Calu3 (cell line): ENCODE results near the gene VWCE. TPM values are rescaled to one million over a fixed set of nuclear protein-coding genes. Genes with fewer than 3 reads are reported as not detected.

ENCODE experiments used
- BruUV-seq: library from RNA; stranded (reverse); fragments of 400-500 nt; replicated peaks from 2 replicates; lab custom pipeline; 2021; lab: Mats Ljungman, UMichigan
- CTCF ChIA-PET: fragments of 300-600 bp; sonication (Branson Sonifier 250); formaldehyde crosslinking; loops from one replicate; lab custom pipeline; 2022; ENCODE audit warnings: antibody characterized with exemption; lab: Charles Lee
- DNase-seq: peaks from one replicate; pipeline ENCODE4 v3.0.0; 2022
- H3K27ac Mint-ChIP-seq: one replicate; pipeline ENCODE4 v1.8.0; 2022; ENCODE audit warnings: mixed read lengths; ENCODE audit not compliant: unreplicated experiment
- H3K27me3 Mint-ChIP-seq: one replicate; pipeline ENCODE4 v1.8.0; 2022; ENCODE audit warnings: mixed read lengths; ENCODE audit not compliant: unreplicated experiment
- H3K36me3 Mint-ChIP-seq: one replicate; pipeline ENCODE4 v1.8.0; 2022; ENCODE audit warnings: mild to moderate bottlenecking, moderate library complexity, mixed read lengths; ENCODE audit not compliant: insufficient read depth, unreplicated experiment
- H3K4me1 Mint-ChIP-seq: one replicate; pipeline ENCODE4 v1.8.0; 2022; ENCODE audit warnings: mild to moderate bottlenecking, low read depth, mixed read lengths; ENCODE audit not compliant: unreplicated experiment
- H3K4me3 Mint-ChIP-seq: one replicate; pipeline ENCODE4 v1.8.0; 2022; ENCODE audit warnings: mild to moderate bottlenecking, low read depth, moderate library complexity, mixed read lengths; ENCODE audit not compliant: unreplicated experiment
- H3K9me3 Mint-ChIP-seq: one replicate; pipeline ENCODE4 v1.8.0; 2022; ENCODE audit warnings: low read depth, mixed read lengths; ENCODE audit not compliant: unreplicated experiment
- CTCF ChIP-seq: fragments of 200-600 bp; IDR thresholded peaks from one replicate; pipeline ENCODE4 v1.8.0; 2022; ENCODE audit warnings: antibody characterized with exemption; ENCODE audit not compliant: unreplicated experiment
- intact Hi-C: fragments of 100-400 bp; cut with micrococcal nuclease; formaldehyde crosslinking; loops from one replicate; pipeline ENCODE4 v1.10.0; 2022; ENCODE audit not compliant: unreplicated experiment
- total RNA-seq: library from RNA; stranded (reverse); gene quantifications from 2 replicates; pipeline ENCODE4 v1.2.3, GENCODE V29; 2022

Gene VWCE
- total RNA-seq, 1 experiment from 2014 or later = 0.66 TPM

- peaks cover 59% of the 10 kb centered on the region for H3K36me3 Mint-ChIP-seq
- CTCF ChIA-PET = no interaction called here
- H3K4me3 Mint-ChIP-seq = no peak overlapping the region
- intact Hi-C loops = no loop called here
- no peak for DNase-seq
- H3K27ac Mint-ChIP-seq = no peak overlapping the region
- H3K9me3 Mint-ChIP-seq = no peaks in the 10 kb centered on the region
- no TSS peak for BruUV-seq
- no peaks in the 10 kb centered on the region for H3K4me1 Mint-ChIP-seq
- H3K27me3 Mint-ChIP-seq = peaks cover 16% of the 10 kb centered on the region
- TF ChIP-seq CTCF = no peak
Observed at GRCh38 chr11:61297746-61298145, 2.6 kb upstream of the VWCE start.

- no peak for TF ChIP-seq CTCF
- no peak for DNase-seq
- H3K27ac Mint-ChIP-seq = no peak overlapping the region
- intact Hi-C loops = no loop called here
- H3K4me1 Mint-ChIP-seq = no peaks in the 10 kb centered on the region
- H3K9me3 Mint-ChIP-seq = no peaks in the 10 kb centered on the region
- H3K4me3 Mint-ChIP-seq = no peak overlapping the region
- no TSS peak for BruUV-seq
- peaks cover 56% of the 10 kb centered on the region for H3K36me3 Mint-ChIP-seq
- CTCF ChIA-PET = no interaction called here
- H3K27me3 Mint-ChIP-seq = peaks cover 20% of the 10 kb centered on the region
Observed at GRCh38 chr11:61297341-61297740, 2.2 kb upstream of the VWCE start.

GRCh38 chr11:61295596-61295926, 445 bp upstream of the VWCE start:
- CTCF ChIA-PET = no interaction called here
- H3K4me1 Mint-ChIP-seq = no peaks in the 10 kb centered on the region
- no peak overlapping the region for H3K27ac Mint-ChIP-seq
- H3K4me3 Mint-ChIP-seq = no peak overlapping the region
- H3K36me3 Mint-ChIP-seq = peaks cover 43% of the 10 kb centered on the region
- intact Hi-C loops = no loop called here
- DNase-seq = no peak
- peaks cover 35% of the 10 kb centered on the region for H3K27me3 Mint-ChIP-seq
- BruUV-seq = no TSS peak
- no peaks in the 10 kb centered on the region for H3K9me3 Mint-ChIP-seq
- no peak for TF ChIP-seq CTCF

GRCh38 chr11:61293867-61294716, 1.0 kb downstream of the VWCE start:
- H3K4me3 Mint-ChIP-seq = peak overlapping the region; percentile 70
- H3K27me3 Mint-ChIP-seq = peaks cover 35% of the 10 kb centered on the region
- DNase-seq = peak; percentile 21
- intact Hi-C loops = no loop called here
- CTCF ChIA-PET = interaction anchor here (1.0 to 1.7 kb wide), 2 partner anchors 24 to 40 kb away, joined by 3 to 7 read pairs; no protein-coding TSS in a partner anchor
- H3K9me3 Mint-ChIP-seq = no peaks in the 10 kb centered on the region
- no peak overlapping the region for H3K27ac Mint-ChIP-seq
- no peak for TF ChIP-seq CTCF
- H3K36me3 Mint-ChIP-seq = peaks cover 43% of the 10 kb centered on the region
- no peaks in the 10 kb centered on the region for H3K4me1 Mint-ChIP-seq
- BruUV-seq = no TSS peak
